Measurements from ENCODE around the gene FBN2.

FBN2 gene

GRCh38 chr5:128236334-128236733 lies 301.7 kb downstream of the FBN2 start:
- Histone ChIP-seq H3K27me3 (ENCODE audit: insufficient read depth, low read length, poor library complexity, severe bottlenecking) (no peaks in the 10 kb centered on the region), H3K9ac (ENCODE audit: low read depth, low read length, poor library complexity, severe bottlenecking) (no peak overlapping the region), H4K20me1 (ENCODE audit: insufficient read depth, low read length, poor library complexity, severe bottlenecking) (no peaks in the 10 kb centered on the region), H2AFZ (ENCODE audit: low read length) (no peak overlapping the region), H3K4me2 (ENCODE audit: low read depth, low read length, poor library complexity, severe bottlenecking) (no peak overlapping the region), H3F3A (ENCODE audit: low read depth) (no peaks in the 10 kb centered on the region), H3K9me3 (ENCODE audit: insufficient read depth, low read depth, low read length) (no peaks in the 10 kb centered on the region), H3K79me2 (ENCODE audit: insufficient read depth, low read length) (no peaks in the 10 kb centered on the region), H3K4me1 (ENCODE audit: insufficient read depth, low read length, poor library complexity, severe bottlenecking) (peaks cover 12% of the 10 kb centered on the region), H3K4me3 (ENCODE audit: low read length, poor library complexity, severe bottlenecking) (no peak overlapping the region), H3K36me3 (ENCODE audit: insufficient read depth, low read length) (no peaks in the 10 kb centered on the region), H3K9me2 (replicated peaks; ENCODE audit: low read depth, low read length) (no peaks in the 10 kb centered on the region)
- TF ChIP-seq EZH2phosphoT487 (IDR thresholded peaks at IDR 0.05; ENCODE audit: borderline replicate concordance) = no peak
- TF ChIP-seq CTCF (conservative IDR thresholded peaks at IDR 0.05; ENCODE audit: low read length) = no peak

- H3K9me3 ChIP-seq (ENCODE audit: insufficient read depth, low read depth, low read length) = no peaks in the 10 kb centered on the region
- no peaks in the 10 kb centered on the region for H3K36me3 ChIP-seq (ENCODE audit: insufficient read depth, low read length)
- H3F3A ChIP-seq (ENCODE audit: low read depth) = no peaks in the 10 kb centered on the region
- no peak overlapping the region for H3K4me2 ChIP-seq (ENCODE audit: low read depth, low read length, poor library complexity, severe bottlenecking)
- H3K79me2 ChIP-seq (ENCODE audit: insufficient read depth, low read length) = no peaks in the 10 kb centered on the region
- no peak overlapping the region for H2AFZ ChIP-seq (ENCODE audit: low read length)
- TF ChIP-seq EZH2phosphoT487 (IDR thresholded peaks at IDR 0.05; ENCODE audit: borderline replicate concordance) (no peak), CTCF (conservative IDR thresholded peaks at IDR 0.05; ENCODE audit: low read length) (no peak)
- peaks cover 12% of the 10 kb centered on the region for H3K4me1 ChIP-seq (ENCODE audit: insufficient read depth, low read length, poor library complexity, severe bottlenecking)
- no peak overlapping the region for H3K4me3 ChIP-seq (ENCODE audit: low read length, poor library complexity, severe bottlenecking)
- H3K27me3 ChIP-seq (ENCODE audit: insufficient read depth, low read length, poor library complexity, severe bottlenecking) = no peaks in the 10 kb centered on the region
- no peaks in the 10 kb centered on the region for H4K20me1 ChIP-seq (ENCODE audit: insufficient read depth, low read length, poor library complexity, severe bottlenecking)
- no peaks in the 10 kb centered on the region for H3K9me2 ChIP-seq (replicated peaks; ENCODE audit: low read depth, low read length)
- no peak overlapping the region for H3K9ac ChIP-seq (ENCODE audit: low read depth, low read length, poor library complexity, severe bottlenecking)
Observed at GRCh38 chr5:128234928-128235641, 303.0 kb downstream of the FBN2 start.

GRCh38 chr5:128228521-128228920 lies 309.5 kb downstream of the FBN2 start:
- Histone ChIP-seq H3K36me3 (ENCODE audit: insufficient read depth, low read length) (no peaks in the 10 kb centered on the region), H3K79me2 (ENCODE audit: insufficient read depth, low read length) (no peaks in the 10 kb centered on the region), H3K9me3 (ENCODE audit: insufficient read depth, low read depth, low read length) (no peaks in the 10 kb centered on the region), H3K4me1 (ENCODE audit: insufficient read depth, low read length, poor library complexity, severe bottlenecking) (no peaks in the 10 kb centered on the region), H2AFZ (ENCODE audit: low read length) (no peak overlapping the region), H3K27me3 (ENCODE audit: insufficient read depth, low read length, poor library complexity, severe bottlenecking) (no peaks in the 10 kb centered on the region), H3K9me2 (replicated peaks; ENCODE audit: low read depth, low read length) (no peaks in the 10 kb centered on the region), H3K4me3 (ENCODE audit: low read length, poor library complexity, severe bottlenecking) (no peak overlapping the region), H3F3A (ENCODE audit: low read depth) (no peaks in the 10 kb centered on the region), H3K4me2 (ENCODE audit: low read depth, low read length, poor library complexity, severe bottlenecking) (no peak overlapping the region), H3K9ac (ENCODE audit: low read depth, low read length, poor library complexity, severe bottlenecking) (no peak overlapping the region), H4K20me1 (ENCODE audit: insufficient read depth, low read length, poor library complexity, severe bottlenecking) (no peaks in the 10 kb centered on the region)
- TF ChIP-seq CTCF (conservative IDR thresholded peaks at IDR 0.05; ENCODE audit: low read length) (no peak), EZH2phosphoT487 (IDR thresholded peaks at IDR 0.05; ENCODE audit: borderline replicate concordance) (no peak)

Data from Loucy (cell line).